Islet precursor cell (in vitro differentiated cells): ENCODE data around the gene PARVB.

Experiments
- DNase-seq: peaks from one replicate; pipeline ENCODE4 v3.0.0-alpha.2; 2018

Gene PARVB

GRCh38 chr22:44116331-44116730 lies 92.2 kb downstream of the PARVB start:
- no peak for DNase-seq

- DNase-seq = no peak
Measured at GRCh38 chr22:44116755-44117684, 92.9 kb downstream of the PARVB start.

- DNase-seq = no peak
Measured at GRCh38 chr22:44117746-44118145, 93.6 kb downstream of the PARVB start.

GRCh38 chr22:44118645-44119315 lies 94.7 kb downstream of the PARVB start:
- DNase-seq = no peak

- DNase-seq = no peak
Measured at GRCh38 chr22:44119669-44120313, 95.7 kb downstream of the PARVB start.

GRCh38 chr22:44120314-44120704 lies 96.2 kb downstream of the PARVB start:
- DNase-seq = no peak

- no peak for DNase-seq
Measured at GRCh38 chr22:44125421-44125820, 101.3 kb downstream of the PARVB start.

- no peak for DNase-seq
Measured at GRCh38 chr22:44126807-44127206, 102.7 kb downstream of the PARVB start.

GRCh38 chr22:44127356-44127755 lies 103.3 kb downstream of the PARVB start:
- no peak for DNase-seq

GRCh38 chr22:44128958-44129618 lies 105.0 kb downstream of the PARVB start:
- no peak for DNase-seq

- DNase-seq = no peak
Measured at GRCh38 chr22:44129619-44129976, 105.5 kb downstream of the PARVB start.

GRCh38 chr22:44130076-44130711 lies 106.1 kb downstream of the PARVB start:
- no peak for DNase-seq

GRCh38 chr22:44131412-44131811 lies 107.3 kb downstream of the PARVB start:
- no peak for DNase-seq

- DNase-seq = no peak
Measured at GRCh38 chr22:44131989-44132685, 108.0 kb downstream of the PARVB start.

GRCh38 chr22:44132724-44133123 lies 108.6 kb downstream of the PARVB start:
- no peak for DNase-seq

- DNase-seq = no peak
Measured at GRCh38 chr22:44133161-44133560, 109.1 kb downstream of the PARVB start.

GRCh38 chr22:44133901-44134571 lies 109.9 kb downstream of the PARVB start:
- DNase-seq = no peak

GRCh38 chr22:44136112-44136511 lies 112.0 kb downstream of the PARVB start:
- no peak for DNase-seq

- DNase-seq = no peak
Measured at GRCh38 chr22:44136786-44137185, 112.7 kb downstream of the PARVB start.

- no peak for DNase-seq
Measured at GRCh38 chr22:44137415-44137814, 113.3 kb downstream of the PARVB start.

- DNase-seq = no peak
Measured at GRCh38 chr22:44139773-44140172, 115.7 kb downstream of the PARVB start.
